Mammary epithelial cell (primary cell): Measurements from ENCODE around the gene PARP9.

ENCODE experiments used
- EZH2 ChIP-seq: IDR thresholded peaks from 2 replicates; pipeline ENCODE4 v1.6.1; 2012; ENCODE audit warnings: low read length, inconsistent platforms, borderline replicate concordance
- TF ChIP-seq, protein P1 (sequence below), 2 donors: IDR thresholded peaks in 1 of 2; conservative IDR thresholded peaks in 1 of 2; 2 replicates each; pipeline ENCODE4 v1.5.1; 2011 to 2012; ENCODE audit warnings: inconsistent platforms in 2 of 2, low read length in 2 of 2, mild to moderate bottlenecking in 2 of 2, control low read depth in 1 of 2, low read depth in 1 of 2; ENCODE audit not compliant: insufficient read depth in 1 of 2; ENCODE audit errors: extremely low read depth in 1 of 2

GRCh38 chr3:122502941-122503340 is 61.2 kb downstream of the PARP9 start:
- TF ChIP-seq EZH2 = no peak
- TF ChIP-seq, protein P1, sequence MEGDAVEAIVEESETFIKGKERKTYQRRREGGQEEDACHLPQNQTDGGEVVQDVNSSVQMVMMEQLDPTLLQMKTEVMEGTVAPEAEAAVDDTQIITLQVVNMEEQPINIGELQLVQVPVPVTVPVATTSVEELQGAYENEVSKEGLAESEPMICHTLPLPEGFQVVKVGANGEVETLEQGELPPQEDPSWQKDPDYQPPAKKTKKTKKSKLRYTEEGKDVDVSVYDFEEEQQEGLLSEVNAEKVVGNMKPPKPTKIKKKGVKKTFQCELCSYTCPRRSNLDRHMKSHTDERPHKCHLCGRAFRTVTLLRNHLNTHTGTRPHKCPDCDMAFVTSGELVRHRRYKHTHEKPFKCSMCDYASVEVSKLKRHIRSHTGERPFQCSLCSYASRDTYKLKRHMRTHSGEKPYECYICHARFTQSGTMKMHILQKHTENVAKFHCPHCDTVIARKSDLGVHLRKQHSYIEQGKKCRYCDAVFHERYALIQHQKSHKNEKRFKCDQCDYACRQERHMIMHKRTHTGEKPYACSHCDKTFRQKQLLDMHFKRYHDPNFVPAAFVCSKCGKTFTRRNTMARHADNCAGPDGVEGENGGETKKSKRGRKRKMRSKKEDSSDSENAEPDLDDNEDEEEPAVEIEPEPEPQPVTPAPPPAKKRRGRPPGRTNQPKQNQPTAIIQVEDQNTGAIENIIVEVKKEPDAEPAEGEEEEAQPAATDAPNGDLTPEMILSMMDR (conservative IDR thresholded peaks at IDR 0.05 in 1 of 2, IDR thresholded peaks at IDR 0.05 in 1 of 2; ENCODE audit: extremely low read depth in 1 of 2, insufficient read depth in 1 of 2, low read depth in 1 of 2, low read length in 2 of 2) = no peak
